OCI-LY1 (cell line): ENCODE results near the gene LAMA5.

Source experiments
- H2AFZ ChIP-seq: fragments of 200-600 bp; sonication (generic), shearing (Covaris generic); 2 replicates; pipeline ENCODE4 v1.6.0; 2014; ENCODE audit warnings: antibody characterized with exemption, mild to moderate bottlenecking, low read length
- H3F3A ChIP-seq: fragments of 200-600 bp; sonication (generic), shearing (Covaris generic); 2 replicates; pipeline ENCODE4 v1.6.0; 2014; ENCODE audit warnings: mild to moderate bottlenecking, antibody characterized with exemption, low read length, moderate library complexity; ENCODE audit not compliant: insufficient read depth
- H3K27ac ChIP-seq: fragments of 200-600 bp; sonication (generic); 2 replicates; pipeline ENCODE4 v1.5.1; 2014; ENCODE audit warnings: low read length, mixed run types, mild to moderate bottlenecking, low read depth; ENCODE audit not compliant: poor library complexity, severe bottlenecking
- H3K27me3 ChIP-seq: fragments of 200-600 bp; sonication (generic); 2 replicates; pipeline ENCODE4 v1.6.0; 2014; ENCODE audit warnings: antibody characterized with exemption, mild to moderate bottlenecking, low read length, moderate library complexity; ENCODE audit not compliant: insufficient read depth
- H3K36me3 ChIP-seq: fragments of 200-600 bp; sonication (generic); 2 replicates; pipeline ENCODE4 v1.6.1; 2014; ENCODE audit warnings: mild to moderate bottlenecking, antibody characterized with exemption, low read length, moderate library complexity, mixed read lengths; ENCODE audit not compliant: insufficient read depth
- H3K4me1 ChIP-seq: fragments of 200-600 bp; sonication (generic); 2 replicates; pipeline ENCODE4 v1.5.1; 2014; ENCODE audit warnings: mild to moderate bottlenecking, low read length, moderate library complexity; ENCODE audit not compliant: insufficient read depth, severe bottlenecking
- H3K4me2 ChIP-seq: fragments of 200-600 bp; sonication (generic), shearing (Covaris generic); 2 replicates; pipeline ENCODE4 v1.6.1; 2014; ENCODE audit warnings: low read length
- H3K4me3 ChIP-seq: fragments of 200-600 bp; sonication (generic); 2 replicates; pipeline ENCODE4 v1.5.1; 2014; ENCODE audit warnings: low read length, low read depth, mild to moderate bottlenecking, mixed read lengths; ENCODE audit not compliant: poor library complexity, severe bottlenecking
- H3K79me2 ChIP-seq: fragments of 200-600 bp; shearing (Covaris generic); 2 replicates; pipeline ENCODE4 v1.6.1; 2016; ENCODE audit warnings: mixed run types, low read length, mixed read lengths; ENCODE audit not compliant: insufficient read depth
- H3K9ac ChIP-seq: fragments of 200-600 bp; sonication (generic), shearing (Covaris generic); 2 replicates; pipeline ENCODE4 v1.6.1; 2014; ENCODE audit warnings: mild to moderate bottlenecking, low read length, mixed read lengths
- H3K9me2 ChIP-seq: fragments of 200-600 bp; sonication (generic), shearing (Covaris generic); 2 replicates; pipeline ENCODE4 v1.6.1; 2014; ENCODE audit warnings: low read depth, mild to moderate bottlenecking, low read length, mixed read lengths
- H3K9me3 ChIP-seq: fragments of 200-600 bp; shearing (Covaris generic); 2 replicates; pipeline ENCODE4 v1.6.1; 2014; ENCODE audit warnings: low read length, mixed read lengths
- H4K20me1 ChIP-seq: fragments of 200-600 bp; sonication (generic), shearing (Covaris generic); 2 replicates; pipeline ENCODE4 v1.6.0; 2016; ENCODE audit warnings: mild to moderate bottlenecking, low read length; ENCODE audit not compliant: insufficient read depth
- EZH2 ChIP-seq: fragments of 200-600 bp; sonication (generic), shearing (Covaris generic); IDR thresholded peaks from 2 replicates; pipeline ENCODE4 v1.8.0; 2017; ENCODE audit warnings: borderline replicate concordance, mixed run types, mild to moderate bottlenecking, antibody characterized with exemption, low read length, moderate library complexity, mixed read lengths
- TF ChIP-seq, protein P1 (sequence below): fragments of 200-600 bp; sonication (generic), shearing (Covaris generic); IDR thresholded peaks from 2 replicates; pipeline ENCODE4 v1.5.1; 2017; ENCODE audit warnings: mild to moderate bottlenecking, antibody characterized with exemption, low read length, moderate library complexity, mixed read lengths

LAMA5 gene

DNA sequence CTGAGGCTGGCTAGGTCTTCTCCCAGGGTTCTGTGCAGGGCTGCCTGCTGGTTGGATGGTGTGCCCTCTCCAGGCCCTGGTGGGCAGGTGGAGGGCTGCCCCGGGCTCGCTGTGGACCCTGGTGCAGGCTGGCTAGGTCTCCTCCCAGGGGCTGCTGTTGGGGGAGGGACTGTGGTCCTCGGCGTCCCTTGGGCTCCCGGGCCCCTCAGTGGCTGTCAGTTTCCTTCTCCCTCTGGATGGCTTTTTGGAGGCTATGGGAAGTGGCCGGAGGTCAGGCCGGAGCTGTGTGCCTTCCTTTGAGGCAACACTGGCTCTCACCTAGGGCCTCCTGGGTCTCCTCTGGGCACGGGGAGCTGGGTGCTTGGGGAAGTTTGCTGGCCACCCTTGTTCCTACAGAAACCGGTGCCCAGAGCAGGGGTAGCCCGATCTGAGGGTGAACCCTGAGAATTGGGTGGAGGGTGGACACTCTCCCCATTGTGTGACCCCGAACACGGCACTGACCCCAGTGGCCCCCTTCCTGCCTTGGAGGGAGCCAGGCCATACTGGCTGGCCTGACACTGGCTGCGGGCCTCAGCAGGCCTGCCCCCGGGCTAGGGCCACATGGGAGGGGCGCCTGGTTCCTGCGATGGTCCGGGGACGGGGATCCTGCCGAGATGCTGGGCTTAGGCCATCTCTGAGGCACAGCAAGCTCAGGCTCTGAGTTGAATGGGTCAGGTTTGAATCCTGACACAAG lies 43.8 kb upstream of the LAMA5 start:
- H3K4me2 ChIP-seq: no peak overlapping the region
- no peaks in the 10 kb centered on the region for H4K20me1 ChIP-seq
- no peak overlapping the region for H3K4me3 ChIP-seq
- H3K36me3 ChIP-seq: no peaks in the 10 kb centered on the region
- H3K9ac ChIP-seq: no peak overlapping the region
- H3K4me1 ChIP-seq: peaks cover 23% of the 10 kb centered on the region
- 0 out of 2 replicates have a peak, but pooled peaks cover 4% of the 10 kb centered on the region for H3K79me2 ChIP-seq
- H3K27me3 ChIP-seq: no peaks in the 10 kb centered on the region; the same call in 1 of the 2 replicates
- TF ChIP-seq EZH2: no peak
- TF ChIP-seq, protein P1, sequence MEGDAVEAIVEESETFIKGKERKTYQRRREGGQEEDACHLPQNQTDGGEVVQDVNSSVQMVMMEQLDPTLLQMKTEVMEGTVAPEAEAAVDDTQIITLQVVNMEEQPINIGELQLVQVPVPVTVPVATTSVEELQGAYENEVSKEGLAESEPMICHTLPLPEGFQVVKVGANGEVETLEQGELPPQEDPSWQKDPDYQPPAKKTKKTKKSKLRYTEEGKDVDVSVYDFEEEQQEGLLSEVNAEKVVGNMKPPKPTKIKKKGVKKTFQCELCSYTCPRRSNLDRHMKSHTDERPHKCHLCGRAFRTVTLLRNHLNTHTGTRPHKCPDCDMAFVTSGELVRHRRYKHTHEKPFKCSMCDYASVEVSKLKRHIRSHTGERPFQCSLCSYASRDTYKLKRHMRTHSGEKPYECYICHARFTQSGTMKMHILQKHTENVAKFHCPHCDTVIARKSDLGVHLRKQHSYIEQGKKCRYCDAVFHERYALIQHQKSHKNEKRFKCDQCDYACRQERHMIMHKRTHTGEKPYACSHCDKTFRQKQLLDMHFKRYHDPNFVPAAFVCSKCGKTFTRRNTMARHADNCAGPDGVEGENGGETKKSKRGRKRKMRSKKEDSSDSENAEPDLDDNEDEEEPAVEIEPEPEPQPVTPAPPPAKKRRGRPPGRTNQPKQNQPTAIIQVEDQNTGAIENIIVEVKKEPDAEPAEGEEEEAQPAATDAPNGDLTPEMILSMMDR: no peak
- no peaks in the 10 kb centered on the region for H3K9me2 ChIP-seq
- no peaks in the 10 kb centered on the region for H3F3A ChIP-seq
- no peak overlapping the region for H2AFZ ChIP-seq
- H3K9me3 ChIP-seq: no peaks in the 10 kb centered on the region
- H3K27ac ChIP-seq: no peak overlapping the region

DNA sequence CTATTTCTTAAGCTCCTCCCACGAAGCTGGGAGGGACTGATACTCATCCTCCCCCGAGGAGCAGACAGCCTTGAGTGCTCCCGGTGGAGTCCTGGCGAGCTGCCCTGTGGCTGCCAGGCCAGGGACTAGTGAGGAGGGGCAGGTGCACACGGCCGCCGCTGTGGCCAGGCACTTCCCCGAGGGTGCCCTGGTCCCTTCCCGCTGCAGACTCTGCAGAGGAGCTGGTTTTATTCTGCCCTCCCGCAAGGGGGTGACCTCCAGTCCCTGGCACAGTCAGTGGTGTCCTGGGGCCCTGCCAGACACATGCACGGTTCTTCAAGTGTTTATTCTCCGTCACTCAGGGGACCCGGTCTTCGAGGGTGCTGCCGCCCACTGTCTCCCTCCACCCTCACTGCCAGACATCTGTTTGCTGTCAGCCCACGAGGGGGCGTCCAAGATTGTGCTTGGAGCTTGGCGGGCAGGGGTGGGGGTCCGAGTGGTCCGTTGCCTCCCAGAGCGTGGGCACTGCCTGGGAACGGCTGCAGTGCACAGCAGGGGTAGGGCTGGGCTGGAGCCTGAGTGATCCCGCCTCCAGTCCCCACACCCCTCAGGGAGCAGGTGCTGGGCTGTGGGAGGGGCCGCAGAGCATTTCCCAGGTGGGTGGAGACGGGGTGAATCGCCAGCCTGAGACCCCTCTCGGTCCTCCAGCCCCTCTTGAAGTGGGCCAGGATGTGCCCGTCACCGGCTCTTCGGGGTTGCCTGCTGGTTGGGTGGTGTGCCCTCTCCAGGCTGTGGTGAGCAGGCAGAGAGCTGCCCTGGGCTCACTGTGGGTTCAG lies 43.0 kb upstream of the LAMA5 start:
- H3K4me1 ChIP-seq: peaks cover 31% of the 10 kb centered on the region
- H2AFZ ChIP-seq: no peak overlapping the region
- no peaks in the 10 kb centered on the region for H3F3A ChIP-seq
- no peak overlapping the region for H3K27ac ChIP-seq
- no peaks in the 10 kb centered on the region for H3K36me3 ChIP-seq
- no peak overlapping the region for H3K9ac ChIP-seq
- H3K4me2 ChIP-seq: peak overlapping the region; percentile 15; the same call in 1 of the 2 replicates
- 0 out of 2 replicates have a peak, but pooled peaks cover 4% of the 10 kb centered on the region for H3K79me2 ChIP-seq
- no peak overlapping the region for H3K4me3 ChIP-seq
- no peaks in the 10 kb centered on the region for H3K9me3 ChIP-seq
- no peaks in the 10 kb centered on the region; the same call in 1 of the 2 replicates for H3K27me3 ChIP-seq
- H3K9me2 ChIP-seq: no peaks in the 10 kb centered on the region
- H4K20me1 ChIP-seq: no peaks in the 10 kb centered on the region
- no peak for TF ChIP-seq EZH2
- TF ChIP-seq, protein P1: peak; percentile 81

DNA sequence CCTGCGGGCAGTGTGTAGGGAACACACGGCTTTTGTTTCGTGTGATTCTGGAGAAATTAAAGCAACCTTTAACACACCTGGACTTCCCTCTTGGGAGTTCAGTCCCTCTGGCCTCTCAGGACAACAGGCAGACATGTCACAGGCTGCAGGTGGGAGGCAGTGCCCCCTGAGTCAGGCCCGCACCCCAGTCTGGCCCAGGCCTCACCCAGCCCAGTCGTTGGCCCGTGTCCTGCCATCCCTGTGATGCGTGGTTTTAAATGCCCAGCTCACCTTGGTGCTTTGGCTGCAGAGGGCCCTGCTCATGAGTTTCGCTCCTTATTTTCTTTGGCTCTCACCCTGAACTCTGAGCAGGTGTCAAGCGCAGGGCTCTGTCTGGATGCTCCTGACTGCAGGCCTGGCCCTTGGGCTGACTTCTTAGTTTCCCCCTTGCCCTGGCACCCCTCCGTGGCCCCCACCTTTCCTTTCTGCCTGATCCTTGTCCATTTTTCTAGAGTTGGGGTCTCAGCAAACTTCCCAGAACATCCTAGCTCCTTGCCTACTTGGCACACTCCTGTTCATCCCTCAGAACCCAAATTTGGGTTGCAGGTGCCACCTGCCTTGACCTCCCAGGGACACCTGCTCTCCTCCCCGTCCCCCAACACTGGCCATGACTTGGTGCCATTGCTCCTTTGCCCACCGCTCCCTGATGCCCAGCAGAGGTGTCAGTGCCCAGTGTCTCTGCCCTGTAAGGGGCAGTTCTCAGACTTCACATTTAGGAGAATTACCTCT lies 42.2 kb upstream of the LAMA5 start:
- no peaks in the 10 kb centered on the region for H3K9me3 ChIP-seq

More for the DNA sequence above, 42.2 kb upstream of the LAMA5 start:
- H3K4me3 ChIP-seq: no peak overlapping the region
- H3F3A ChIP-seq: no peaks in the 10 kb centered on the region
- no peaks in the 10 kb centered on the region; the same call in 1 of the 2 replicates for H3K27me3 ChIP-seq
- H3K27ac ChIP-seq: no peak overlapping the region
- H4K20me1 ChIP-seq: no peaks in the 10 kb centered on the region
- H3K4me1 ChIP-seq: peaks cover 35% of the 10 kb centered on the region
- no peak overlapping the region for H3K9ac ChIP-seq
- 0 out of 2 replicates have a peak, but pooled peaks cover 4% of the 10 kb centered on the region for H3K79me2 ChIP-seq
- H3K4me2 ChIP-seq: no peak overlapping the region
- no peak for TF ChIP-seq EZH2
- TF ChIP-seq, protein P1: no peak
- H2AFZ ChIP-seq: no peak overlapping the region
- H3K9me2 ChIP-seq: no peaks in the 10 kb centered on the region
- H3K36me3 ChIP-seq: no peaks in the 10 kb centered on the region
